Stomach (tissue), 4 donors: ENCODE results near the gene ITPR1.

Source experiments
- CTCF ChIP-seq, 7 experiments: fragments of 450-650 bp in 4 of 7; fragments of 200-600 bp in 3 of 7; sonication (generic) in 3 of 7; IDR thresholded peaks; one replicate each; pipeline ENCODE4 v1.5.1; 2016 to 2019; ENCODE audit warnings: antibody characterized with exemption in 7 of 7, control low read depth in 2 of 7, mild to moderate bottlenecking in 1 of 7
- EP300 ChIP-seq: sonication (generic); formaldehyde crosslinking; IDR thresholded peaks from one replicate; pipeline ENCODE4 v1.6.1; 2017; ENCODE audit warnings: antibody characterized with exemption
- POLR2A ChIP-seq, 4 donors: fragments of 450-650 bp; IDR thresholded peaks; one replicate each; pipeline ENCODE4 v1.6.1; 2016; ENCODE audit warnings: antibody characterized with exemption in 4 of 4, control low read depth in 2 of 4, mild to moderate bottlenecking in 1 of 4, moderate library complexity in 1 of 4
- POLR2AphosphoS5 ChIP-seq, 3 donors: sonication (generic); formaldehyde crosslinking; IDR thresholded peaks; one replicate each; pipeline ENCODE4 v1.6.1; 2016; ENCODE audit warnings: antibody characterized with exemption in 3 of 3

- TF ChIP-seq CTCF (IDR thresholded peaks at IDR 0.05), result no peak
- TF ChIP-seq POLR2AphosphoS5 (IDR thresholded peaks at IDR 0.05), result no peak
- no peak for TF ChIP-seq POLR2A (IDR thresholded peaks at IDR 0.05)
- TF ChIP-seq EP300, result no peak
These were observed 103.5 kb downstream of the ITPR1 start for GRCh38 chr3:4596612-4597011.
